HUES48 (cell line): ENCODE data around the gene SPACA4.
A peak's percentile ranks its signal among the peaks of the same experiment; 100 is the strongest.
"Not testable (repeated sequence)": the region's sequence is repeated elsewhere in the genome, so short reads cannot be mapped to it uniquely, and the experiment has no call there.

Experiments used
- H3K27ac ChIP-seq: one replicate; pipeline ENCODE4 v1.7.0; 2013; ENCODE audit warnings: low read depth, low read length, inconsistent platforms
- H3K27me3 ChIP-seq: 2 replicates; pipeline ENCODE4 v1.6.1; 2013; ENCODE audit warnings: mild to moderate bottlenecking, low read length; ENCODE audit not compliant: control insufficient read depth, insufficient read depth
- H3K36me3 ChIP-seq: 2 replicates; pipeline ENCODE4 v1.6.1; 2013; ENCODE audit warnings: low read length; ENCODE audit not compliant: control insufficient read depth, insufficient read depth
- H3K4me1 ChIP-seq: 2 replicates; pipeline ENCODE4 v1.6.1; 2013; ENCODE audit warnings: mild to moderate bottlenecking, low read length; ENCODE audit not compliant: control insufficient read depth, insufficient read depth
- H3K4me3 ChIP-seq: 2 replicates; pipeline ENCODE4 v1.5.1; 2013; ENCODE audit warnings: mild to moderate bottlenecking, low read depth, low read length
- H3K9ac ChIP-seq: 2 replicates; pipeline ENCODE4 v1.6.1; 2013; ENCODE audit warnings: mild to moderate bottlenecking, low read depth, low read length, moderate library complexity
- H3K9me3 ChIP-seq: 2 replicates; pipeline ENCODE4 v1.6.1; 2013; ENCODE audit warnings: low read length; ENCODE audit not compliant: control insufficient read depth, insufficient read depth

Gene SPACA4

DNA sequence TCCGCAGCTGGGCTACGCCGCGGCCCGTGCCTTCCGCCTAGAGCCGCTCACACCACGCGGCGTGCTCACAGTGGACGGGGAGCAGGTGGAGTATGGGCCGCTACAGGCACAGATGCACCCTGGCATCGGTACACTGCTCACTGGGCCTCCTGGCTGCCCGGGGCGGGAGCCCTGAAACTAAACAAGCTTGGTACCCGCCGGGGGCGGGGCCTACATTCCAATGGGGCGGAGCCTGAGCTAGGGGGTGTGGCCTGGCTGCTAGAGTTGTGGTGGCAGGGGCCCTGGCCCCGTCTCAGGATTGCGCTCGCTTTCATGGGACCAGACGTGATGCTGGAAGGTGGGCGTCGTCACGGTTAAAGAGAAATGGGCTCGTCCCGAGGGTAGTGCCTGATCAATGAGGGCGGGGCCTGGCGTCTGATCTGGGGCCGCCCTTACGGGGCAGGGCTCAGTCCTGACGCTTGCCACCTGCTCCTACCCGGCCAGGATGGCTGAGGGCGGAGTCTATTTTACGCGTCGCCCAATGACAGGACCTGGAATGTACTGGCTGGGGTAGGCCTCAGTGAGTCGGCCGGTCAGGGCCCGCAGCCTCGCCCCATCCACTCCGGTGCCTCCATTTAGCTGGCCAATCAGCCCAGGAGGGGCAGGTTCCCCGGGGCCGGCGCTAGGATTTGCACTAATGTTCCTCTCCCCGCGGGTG, 23.2 kb downstream of the SPACA4 start:
- H3K9ac ChIP-seq, result no peak overlapping the region
- H3K4me1 ChIP-seq, result peaks cover 31% of the 10 kb centered on the region
- H3K27me3 ChIP-seq, result no peaks in the 10 kb centered on the region
- H3K4me3 ChIP-seq, result peak overlapping the region; percentile 54; the same call in 1 of the 2 replicates
- no peaks in the 10 kb centered on the region for H3K9me3 ChIP-seq
- peak overlapping the region; percentile 92 for H3K27ac ChIP-seq
- peaks cover 20% of the 10 kb centered on the region for H3K36me3 ChIP-seq

DNA sequence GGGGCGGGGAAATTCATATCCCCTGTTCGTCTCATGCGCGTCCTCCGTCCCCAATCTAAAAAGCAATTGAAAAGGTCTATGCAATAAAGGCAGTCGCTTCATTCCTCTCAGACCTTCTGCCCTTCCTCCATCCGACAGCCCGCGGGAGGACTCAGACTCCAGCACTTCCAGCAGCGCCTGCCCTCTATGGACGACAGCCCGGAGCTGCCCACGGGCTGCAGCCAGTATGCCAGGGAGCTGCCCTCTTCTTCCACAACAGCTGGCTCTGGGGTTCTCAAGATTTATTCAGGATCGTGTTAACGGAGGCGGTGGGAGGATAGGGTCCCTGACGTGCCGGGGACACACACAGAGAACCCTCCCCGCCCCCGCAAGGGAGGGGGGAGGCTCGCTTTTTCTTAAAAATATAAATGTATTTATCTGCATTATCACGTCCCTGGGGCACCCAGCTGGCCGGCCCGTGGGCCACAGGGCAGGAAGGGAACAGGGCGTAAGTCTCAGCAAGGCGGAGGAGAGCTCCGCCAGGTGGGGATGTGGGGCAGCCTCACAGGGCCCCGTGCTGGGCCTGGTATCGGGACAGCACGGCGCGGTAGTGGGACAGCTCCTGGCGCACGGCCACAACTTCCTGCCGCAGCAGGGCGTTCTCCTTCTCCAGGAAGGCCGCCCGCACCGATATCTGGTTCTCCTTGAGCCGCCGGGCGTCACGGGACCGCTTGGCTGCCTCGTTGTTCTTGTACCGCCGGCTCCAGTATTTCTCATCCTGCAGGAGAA, 23.9 kb downstream of the SPACA4 start:
- peaks cover 20% of the 10 kb centered on the region for H3K36me3 ChIP-seq
- H3K27ac ChIP-seq, result peak overlapping the region; percentile 92
- no peaks in the 10 kb centered on the region for H3K9me3 ChIP-seq
- peak overlapping the region; percentile 36; the same call in 1 of the 2 replicates for H3K9ac ChIP-seq
- H3K4me1 ChIP-seq, result peaks cover 29% of the 10 kb centered on the region
- peak overlapping the region; percentile 54 for H3K4me3 ChIP-seq
- H3K27me3 ChIP-seq, result no peaks in the 10 kb centered on the region

DNA sequence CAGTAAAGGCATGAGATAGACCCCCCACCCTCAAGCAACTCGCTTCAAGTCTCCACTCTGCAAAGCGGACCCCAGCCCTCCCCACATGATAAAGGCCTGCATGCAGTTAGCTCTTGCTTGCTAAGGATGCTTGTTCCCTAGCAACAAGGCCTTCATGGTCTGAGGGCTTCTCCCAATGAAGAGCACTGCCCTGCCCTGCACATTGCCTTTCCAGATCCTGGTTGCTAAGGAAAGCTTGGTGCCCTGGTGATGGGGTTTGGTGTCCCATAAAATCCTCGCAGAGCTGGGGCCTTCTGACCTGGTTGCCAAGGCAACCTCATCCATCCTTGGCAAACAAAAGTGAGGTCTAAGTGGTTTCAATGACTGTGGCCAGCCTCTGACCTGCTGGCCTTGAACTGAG, 24.7 kb downstream of the SPACA4 start:
- Histone ChIP-seq H3K4me1 (peaks cover 28% of the 10 kb centered on the region), H3K27me3 (peaks cover 5% of the 10 kb centered on the region; the same call in 1 of the 2 replicates), H3K9me3 (no peaks in the 10 kb centered on the region), H3K36me3 (peaks cover 14% of the 10 kb centered on the region), H3K4me3 (peak overlapping the region; percentile 54; the same call in 1 of the 2 replicates), H3K9ac (peak overlapping the region; percentile 36; the same call in 1 of the 2 replicates), H3K27ac (peak overlapping the region; percentile 92)

DNA sequence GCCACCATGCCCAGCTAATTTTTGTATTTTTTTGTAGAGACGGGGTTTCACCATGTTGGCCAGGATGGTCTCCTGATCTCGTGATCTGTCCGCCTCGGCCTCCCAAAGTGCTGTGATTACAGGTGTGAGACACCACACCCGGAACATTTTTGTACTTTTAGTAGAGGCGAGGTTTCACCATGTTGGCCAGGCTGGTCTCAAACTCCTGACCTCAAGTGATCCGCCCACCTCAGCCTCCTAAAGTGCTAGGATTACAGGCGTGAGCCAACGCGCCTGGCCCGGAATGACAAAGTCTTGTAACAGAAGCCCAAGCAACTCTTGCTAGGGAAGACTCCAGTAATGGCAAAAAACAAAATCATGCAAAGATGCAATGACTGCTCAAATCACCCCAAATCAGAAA, 25.7 kb downstream of the SPACA4 start:
- not testable (repeated sequence) for H3K36me3 ChIP-seq, H3K27ac ChIP-seq, H3K9me3 ChIP-seq, H3K27me3 ChIP-seq, H3K9ac ChIP-seq, H3K4me3 ChIP-seq
- H3K4me1 ChIP-seq, result peaks cover 28% of the 10 kb centered on the region

DNA sequence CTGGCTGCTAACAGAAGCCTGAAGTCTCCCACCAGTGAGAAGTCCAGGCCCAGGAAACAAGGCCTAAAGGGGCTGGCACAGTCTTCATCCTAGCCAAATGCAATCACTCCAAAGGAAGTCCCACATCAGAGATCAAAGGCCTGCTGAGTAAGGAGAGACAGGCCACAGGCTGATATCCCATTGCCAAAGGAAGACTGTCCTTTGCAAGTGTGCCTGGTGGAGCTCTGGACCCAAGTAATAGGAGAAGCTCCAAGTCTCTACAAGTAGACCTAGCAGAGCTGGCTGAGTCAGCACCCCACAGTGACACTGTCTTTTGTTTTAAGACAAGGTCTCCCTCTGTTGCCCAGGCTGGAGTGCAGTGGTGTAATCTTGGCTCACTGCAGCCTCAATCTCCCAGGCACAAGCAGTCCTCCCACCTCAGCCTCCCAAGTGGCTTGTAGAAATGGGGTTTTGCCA, 26.2 kb downstream of the SPACA4 start:
- H3K9ac ChIP-seq, result no peak overlapping the region
- peaks cover 9% of the 10 kb centered on the region for H3K36me3 ChIP-seq
- no peaks in the 10 kb centered on the region for H3K9me3 ChIP-seq
- H3K27ac ChIP-seq, result no peak overlapping the region
- H3K27me3 ChIP-seq, result peaks cover 9% of the 10 kb centered on the region; the same call in 1 of the 2 replicates
- no peak overlapping the region for H3K4me3 ChIP-seq
- H3K4me1 ChIP-seq, result peaks cover 28% of the 10 kb centered on the region

DNA sequence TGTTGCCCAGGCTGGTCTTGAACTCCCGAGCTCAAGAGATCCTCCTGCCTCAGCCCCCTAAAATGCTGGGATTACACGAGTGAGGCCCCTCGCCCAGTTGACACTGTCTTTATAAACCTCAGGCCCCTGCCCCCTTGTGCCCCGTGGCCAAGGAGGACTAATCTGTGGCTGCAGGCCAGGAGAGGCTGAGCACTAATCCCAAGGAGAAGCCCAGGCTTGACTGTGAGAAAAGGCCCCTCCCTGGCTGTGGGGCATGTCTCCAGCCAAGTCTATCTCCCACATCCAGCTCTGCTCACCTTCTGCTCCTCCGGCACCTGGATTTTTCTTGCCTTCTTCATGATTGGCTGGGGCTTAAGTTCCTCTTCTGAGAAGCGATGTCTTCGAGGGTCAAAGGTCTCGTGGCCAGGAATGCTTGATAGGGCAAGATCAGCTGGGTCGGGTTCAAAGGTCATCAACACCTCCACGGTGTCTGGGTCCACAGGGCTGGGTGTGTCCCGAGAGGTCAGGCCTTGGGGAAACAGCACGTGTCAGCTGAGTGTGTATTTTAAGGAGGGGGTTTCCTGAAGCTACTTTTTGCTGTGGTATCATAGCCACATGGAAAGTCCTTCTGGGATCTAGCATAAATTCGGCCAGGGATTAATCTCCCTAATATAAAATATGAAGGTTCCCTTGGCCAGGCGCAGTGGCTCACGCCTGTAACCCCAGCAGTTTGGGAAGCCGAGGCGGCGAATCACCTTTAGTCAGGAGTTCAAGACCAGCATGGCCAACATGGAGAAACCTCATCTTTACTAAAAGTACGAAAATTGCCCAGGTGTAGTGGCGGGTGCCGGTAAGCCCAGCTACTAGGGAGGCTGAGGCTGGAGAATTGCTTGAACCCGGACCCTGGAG, 26.9 kb downstream of the SPACA4 start:
- Histone ChIP-seq H3K4me3 (no peak overlapping the region), H3K36me3 (peaks cover 7% of the 10 kb centered on the region), H3K27ac (no peak overlapping the region), H3K4me1 (peaks cover 29% of the 10 kb centered on the region), H3K9me3 (no peaks in the 10 kb centered on the region), H3K27me3 (peaks cover 9% of the 10 kb centered on the region; the same call in 1 of the 2 replicates), H3K9ac (no peak overlapping the region)

DNA sequence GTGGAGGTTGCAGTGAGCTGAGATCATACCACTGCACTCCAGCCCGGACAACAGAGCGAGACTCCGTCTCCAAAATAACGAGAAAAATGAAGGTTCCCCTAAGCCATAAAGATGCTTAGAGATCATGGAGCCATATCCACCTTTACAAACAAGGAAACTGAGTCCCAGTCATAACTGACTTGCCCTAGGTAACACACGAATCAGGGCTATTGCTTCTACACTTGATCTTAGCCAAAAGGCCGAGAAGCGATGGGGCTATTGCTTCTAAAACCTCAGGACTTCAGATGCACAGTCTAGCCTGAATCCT, 27.4 kb downstream of the SPACA4 start:
- H3K36me3 ChIP-seq, result peaks cover 4% of the 10 kb centered on the region
- H3K9me3 ChIP-seq, result no peaks in the 10 kb centered on the region
- H3K27ac ChIP-seq, result peak overlapping the region; percentile 21
- H3K27me3 ChIP-seq, result peaks cover 9% of the 10 kb centered on the region; the same call in 1 of the 2 replicates
- H3K4me1 ChIP-seq, result peaks cover 35% of the 10 kb centered on the region
- no peak overlapping the region for H3K9ac ChIP-seq
- H3K4me3 ChIP-seq, result peak overlapping the region; percentile 26

DNA sequence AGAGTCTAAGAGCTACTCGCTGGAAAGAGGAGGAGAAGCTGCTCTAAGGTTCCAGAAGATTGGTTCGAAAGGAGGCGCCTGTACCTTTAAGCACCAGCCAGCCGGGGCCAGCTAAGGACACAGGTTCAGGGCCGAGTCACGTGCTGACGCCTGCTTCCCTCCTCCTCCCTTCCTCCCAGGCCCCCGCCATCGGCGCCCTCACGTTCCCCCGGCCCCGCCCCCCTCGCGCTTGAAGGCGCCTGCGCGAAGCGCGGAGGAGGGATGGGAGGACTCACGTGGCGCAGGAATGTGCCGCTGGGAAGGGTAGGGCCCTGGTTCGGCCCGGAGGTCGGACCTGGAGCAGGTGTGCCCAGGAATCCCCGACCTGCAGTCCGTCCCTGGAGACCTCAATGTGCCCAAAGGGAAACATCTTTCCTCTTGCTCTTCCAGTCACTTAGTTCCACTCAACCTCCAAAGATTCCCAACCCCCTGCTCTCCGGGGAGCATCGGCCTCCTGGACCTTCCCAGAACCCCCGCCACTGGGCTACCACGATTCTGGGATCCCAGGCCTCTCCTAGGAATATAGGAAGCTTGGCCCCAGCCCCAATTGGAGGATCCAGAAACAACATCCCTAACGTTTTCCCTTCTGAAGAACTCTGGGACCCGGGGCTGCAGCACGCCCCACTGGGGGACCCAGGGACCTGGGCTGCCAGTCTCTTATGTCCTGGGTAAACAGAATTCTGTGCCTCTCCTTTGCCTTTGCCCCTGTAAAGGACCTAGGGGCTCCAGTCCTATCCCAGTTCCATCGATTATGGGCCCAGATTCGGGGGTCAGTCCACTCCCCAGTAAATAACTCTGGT, 28.1 kb downstream of the SPACA4 start:
- Histone ChIP-seq H3K36me3 (peaks cover 4% of the 10 kb centered on the region), H3K9me3 (no peaks in the 10 kb centered on the region), H3K9ac (no peak overlapping the region), H3K4me3 (peak overlapping the region; percentile 26), H3K27me3 (peaks cover 9% of the 10 kb centered on the region; the same call in 1 of the 2 replicates), H3K4me1 (peaks cover 36% of the 10 kb centered on the region), H3K27ac (peak overlapping the region; percentile 79)

DNA sequence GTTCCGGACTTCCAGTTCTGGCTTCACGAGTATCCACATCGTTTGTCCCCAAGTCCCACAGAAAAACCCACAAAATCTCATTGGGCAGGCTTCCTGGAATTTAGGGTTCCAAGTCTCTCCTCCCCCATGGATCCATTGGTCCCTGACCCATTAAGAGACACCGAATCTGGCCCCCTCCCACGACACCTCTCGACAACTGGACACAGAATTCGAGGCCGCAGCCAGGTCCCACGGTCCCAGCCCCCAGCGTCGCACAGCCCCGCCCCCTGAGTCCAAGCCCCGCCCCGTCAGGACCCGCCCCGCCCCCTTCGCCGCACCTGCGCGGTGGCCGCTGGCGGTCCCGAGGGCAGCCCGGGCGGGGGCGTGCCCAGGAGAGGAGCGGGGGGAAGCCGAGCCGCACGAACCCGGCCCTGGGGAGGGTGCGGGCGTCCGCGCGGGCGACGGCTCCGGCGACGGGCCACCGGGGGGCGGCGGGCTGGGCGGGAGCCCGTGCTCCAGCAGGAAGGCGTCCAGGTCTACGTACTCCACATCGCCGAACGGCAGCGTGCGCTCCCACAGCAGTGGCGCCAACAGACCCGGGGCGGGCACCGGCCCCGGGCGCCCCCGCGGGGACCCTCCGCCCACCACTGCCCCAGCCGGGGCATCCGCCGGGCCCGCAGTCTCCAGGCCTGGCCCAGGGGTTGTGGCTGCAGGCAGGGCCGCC, 28.9 kb downstream of the SPACA4 start:
- Histone ChIP-seq H3K4me1 (peaks cover 32% of the 10 kb centered on the region), H3K36me3 (peaks cover 4% of the 10 kb centered on the region), H3K9me3 (no peaks in the 10 kb centered on the region), H3K27me3 (peaks cover 9% of the 10 kb centered on the region; the same call in 1 of the 2 replicates), H3K4me3 (peak overlapping the region; percentile 85), H3K9ac (no peak overlapping the region), H3K27ac (peak overlapping the region; percentile 79)
